Hematopoietic multipotent progenitor cell treated with erythropoietin and hydrocortisone succinate and interleukin-3 and kit ligand, for 4 days (in vitro differentiated cells): ENCODE results near the gene CLEC20A.

ENCODE experiments used
- DNase-seq: peaks from one replicate; pipeline ENCODE4 v3.0.0-alpha.2; 2015

The CLEC20A gene

GRCh38 chr1:178465011-178465410 lies 31.8 kb downstream of the CLEC20A start:
- no peak for DNase-seq

- no peak for DNase-seq
Observed at GRCh38 chr1:178464566-178464965, 32.2 kb downstream of the CLEC20A start.

- DNase-seq: no peak
Observed at GRCh38 chr1:178464141-178464540, 32.6 kb downstream of the CLEC20A start.

- no peak for DNase-seq
Observed at GRCh38 chr1:178461701-178462100, 35.1 kb downstream of the CLEC20A start.

- no peak for DNase-seq
Observed at GRCh38 chr1:178461104-178461503, 35.7 kb downstream of the CLEC20A start.

- DNase-seq: no peak
Observed at GRCh38 chr1:178458203-178458602, 38.6 kb downstream of the CLEC20A start.

- no peak for DNase-seq
Observed at GRCh38 chr1:178457651-178458050, 39.1 kb downstream of the CLEC20A start.

GRCh38 chr1:178456472-178456871 lies 40.3 kb downstream of the CLEC20A start:
- DNase-seq: no peak

- DNase-seq: no peak
Observed at GRCh38 chr1:178452013-178452412, 44.8 kb downstream of the CLEC20A start.

GRCh38 chr1:178451529-178451928 lies 45.2 kb downstream of the CLEC20A start:
- DNase-seq: no peak

GRCh38 chr1:178450871-178451270 lies 45.9 kb downstream of the CLEC20A start:
- no peak for DNase-seq

GRCh38 chr1:178442925-178443324 lies 53.8 kb downstream of the CLEC20A start:
- no peak for DNase-seq

GRCh38 chr1:178438432-178438831 lies 58.3 kb downstream of the CLEC20A start:
- DNase-seq: no peak

GRCh38 chr1:178436899-178437298 lies 59.9 kb downstream of the CLEC20A start:
- no peak for DNase-seq

GRCh38 chr1:178434899-178435435 lies 61.8 kb downstream of the CLEC20A start:
- DNase-seq: no peak

- DNase-seq: no peak
Observed at GRCh38 chr1:178434360-178434759, 62.4 kb downstream of the CLEC20A start.
